ENCODE data around the gene KRTAP4-7.
"Not testable (repeated sequence)": the region's sequence is repeated elsewhere in the genome, so short reads cannot be mapped to it uniquely, and the experiment has no call there.

DNA sequence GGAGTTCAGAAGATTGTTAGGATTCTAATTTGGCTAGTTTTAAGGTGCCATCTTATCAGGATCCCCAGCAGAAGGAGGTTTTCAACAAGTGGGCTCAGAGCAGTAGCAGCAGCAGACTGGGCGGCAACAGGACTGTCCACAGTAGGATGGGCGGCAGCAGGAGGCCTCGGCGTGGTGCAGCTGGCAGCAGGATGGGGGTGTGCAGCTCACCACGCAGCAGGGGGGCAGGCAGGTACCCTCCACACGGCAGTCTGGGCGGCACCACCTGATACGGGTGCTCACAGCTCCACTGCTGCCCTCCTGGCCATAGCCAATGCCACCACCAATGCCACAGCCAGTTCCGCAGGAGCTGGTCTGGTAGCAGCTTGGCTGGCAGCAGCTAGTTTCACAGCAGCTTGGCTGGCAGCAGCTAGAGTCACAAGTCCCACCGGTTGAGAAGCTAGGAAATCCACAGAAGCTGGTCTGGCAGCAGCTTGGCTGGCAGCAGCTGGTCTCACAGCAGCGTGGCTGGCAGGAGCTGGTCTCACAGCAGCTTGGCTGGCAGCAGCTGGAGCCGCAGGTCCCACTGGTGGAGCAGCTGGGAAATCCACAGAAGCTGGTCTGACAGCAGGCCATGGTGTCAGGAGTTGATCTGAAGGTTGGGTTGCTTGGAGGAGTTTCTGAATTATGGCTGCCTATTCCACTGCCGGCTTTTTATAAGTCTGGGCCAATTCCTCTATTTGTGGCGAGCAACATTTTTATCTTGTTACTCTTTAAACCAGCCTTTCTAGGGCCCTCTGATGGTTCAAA, 43.0 kb upstream of the KRTAP4-7 start, which contains the start of gene KRTAP1-1:
- TF ChIP-seq, protein P1, sequence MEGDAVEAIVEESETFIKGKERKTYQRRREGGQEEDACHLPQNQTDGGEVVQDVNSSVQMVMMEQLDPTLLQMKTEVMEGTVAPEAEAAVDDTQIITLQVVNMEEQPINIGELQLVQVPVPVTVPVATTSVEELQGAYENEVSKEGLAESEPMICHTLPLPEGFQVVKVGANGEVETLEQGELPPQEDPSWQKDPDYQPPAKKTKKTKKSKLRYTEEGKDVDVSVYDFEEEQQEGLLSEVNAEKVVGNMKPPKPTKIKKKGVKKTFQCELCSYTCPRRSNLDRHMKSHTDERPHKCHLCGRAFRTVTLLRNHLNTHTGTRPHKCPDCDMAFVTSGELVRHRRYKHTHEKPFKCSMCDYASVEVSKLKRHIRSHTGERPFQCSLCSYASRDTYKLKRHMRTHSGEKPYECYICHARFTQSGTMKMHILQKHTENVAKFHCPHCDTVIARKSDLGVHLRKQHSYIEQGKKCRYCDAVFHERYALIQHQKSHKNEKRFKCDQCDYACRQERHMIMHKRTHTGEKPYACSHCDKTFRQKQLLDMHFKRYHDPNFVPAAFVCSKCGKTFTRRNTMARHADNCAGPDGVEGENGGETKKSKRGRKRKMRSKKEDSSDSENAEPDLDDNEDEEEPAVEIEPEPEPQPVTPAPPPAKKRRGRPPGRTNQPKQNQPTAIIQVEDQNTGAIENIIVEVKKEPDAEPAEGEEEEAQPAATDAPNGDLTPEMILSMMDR (IDR thresholded peaks at IDR 0.05), result peak in 3 of 7 experiments; percentile 23 to 40 (median 32)
- not testable (repeated sequence) for TF ChIP-seq POLR2A (IDR thresholded peaks at IDR 0.05)
